ENCODE results near the gene FAM3D. TPM values are rescaled to one million over a fixed set of nuclear protein-coding genes. Genes with fewer than 3 reads are reported as not detected.
"Not testable (repeated sequence)": the region's sequence is repeated elsewhere in the genome, so short reads cannot be mapped to it uniquely, and the experiment has no call there.

Gene FAM3D, protein sequence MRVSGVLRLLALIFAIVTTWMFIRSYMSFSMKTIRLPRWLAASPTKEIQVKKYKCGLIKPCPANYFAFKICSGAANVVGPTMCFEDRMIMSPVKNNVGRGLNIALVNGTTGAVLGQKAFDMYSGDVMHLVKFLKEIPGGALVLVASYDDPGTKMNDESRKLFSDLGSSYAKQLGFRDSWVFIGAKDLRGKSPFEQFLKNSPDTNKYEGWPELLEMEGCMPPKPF
- not detected for total RNA-seq

DNA sequence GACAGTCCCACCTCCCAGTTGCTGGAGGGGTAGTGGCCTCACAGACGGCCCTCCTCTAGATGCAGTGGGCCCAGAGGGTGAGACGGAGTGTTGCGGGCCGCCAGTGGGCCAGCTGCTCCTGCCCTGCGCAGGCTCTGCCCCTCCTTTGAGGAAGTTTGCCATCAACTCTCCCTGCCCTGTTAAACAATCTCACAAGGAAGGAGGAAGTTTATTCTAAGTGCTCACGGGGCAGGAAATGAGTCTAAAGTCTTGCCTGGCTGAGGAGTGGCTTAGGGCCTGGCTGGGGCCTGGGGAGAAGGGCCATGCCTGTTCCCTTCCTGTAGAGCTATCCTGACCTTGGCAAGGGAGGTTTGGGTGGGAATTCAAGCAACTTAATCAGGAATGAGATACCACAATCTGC lies at the start of gene FAM3D:
TSS of gene FAM3D (minus strand) at position 92 of the 400 bp plus-strand sequence. CDS start 11,211 bp downstream, outside the sequence.
- no peaks in the 10 kb centered on the region for H3K9me3 ChIP-seq
- no peaks in the 10 kb centered on the region for H3K36me3 ChIP-seq
- H3K4me1 ChIP-seq, result no peaks in the 10 kb centered on the region
- TF ChIP-seq, protein P1, sequence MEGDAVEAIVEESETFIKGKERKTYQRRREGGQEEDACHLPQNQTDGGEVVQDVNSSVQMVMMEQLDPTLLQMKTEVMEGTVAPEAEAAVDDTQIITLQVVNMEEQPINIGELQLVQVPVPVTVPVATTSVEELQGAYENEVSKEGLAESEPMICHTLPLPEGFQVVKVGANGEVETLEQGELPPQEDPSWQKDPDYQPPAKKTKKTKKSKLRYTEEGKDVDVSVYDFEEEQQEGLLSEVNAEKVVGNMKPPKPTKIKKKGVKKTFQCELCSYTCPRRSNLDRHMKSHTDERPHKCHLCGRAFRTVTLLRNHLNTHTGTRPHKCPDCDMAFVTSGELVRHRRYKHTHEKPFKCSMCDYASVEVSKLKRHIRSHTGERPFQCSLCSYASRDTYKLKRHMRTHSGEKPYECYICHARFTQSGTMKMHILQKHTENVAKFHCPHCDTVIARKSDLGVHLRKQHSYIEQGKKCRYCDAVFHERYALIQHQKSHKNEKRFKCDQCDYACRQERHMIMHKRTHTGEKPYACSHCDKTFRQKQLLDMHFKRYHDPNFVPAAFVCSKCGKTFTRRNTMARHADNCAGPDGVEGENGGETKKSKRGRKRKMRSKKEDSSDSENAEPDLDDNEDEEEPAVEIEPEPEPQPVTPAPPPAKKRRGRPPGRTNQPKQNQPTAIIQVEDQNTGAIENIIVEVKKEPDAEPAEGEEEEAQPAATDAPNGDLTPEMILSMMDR (IDR thresholded peaks at IDR 0.05), result no peak
- no peaks in the 10 kb centered on the region for H3K27me3 ChIP-seq
- DNase-seq (ENCODE audit: low spot score), result no peak
- no peak within 1 kb of the TSS for H3K4me3 ChIP-seq
- H3K27ac ChIP-seq, result no peak within 1 kb of the TSS

DNA sequence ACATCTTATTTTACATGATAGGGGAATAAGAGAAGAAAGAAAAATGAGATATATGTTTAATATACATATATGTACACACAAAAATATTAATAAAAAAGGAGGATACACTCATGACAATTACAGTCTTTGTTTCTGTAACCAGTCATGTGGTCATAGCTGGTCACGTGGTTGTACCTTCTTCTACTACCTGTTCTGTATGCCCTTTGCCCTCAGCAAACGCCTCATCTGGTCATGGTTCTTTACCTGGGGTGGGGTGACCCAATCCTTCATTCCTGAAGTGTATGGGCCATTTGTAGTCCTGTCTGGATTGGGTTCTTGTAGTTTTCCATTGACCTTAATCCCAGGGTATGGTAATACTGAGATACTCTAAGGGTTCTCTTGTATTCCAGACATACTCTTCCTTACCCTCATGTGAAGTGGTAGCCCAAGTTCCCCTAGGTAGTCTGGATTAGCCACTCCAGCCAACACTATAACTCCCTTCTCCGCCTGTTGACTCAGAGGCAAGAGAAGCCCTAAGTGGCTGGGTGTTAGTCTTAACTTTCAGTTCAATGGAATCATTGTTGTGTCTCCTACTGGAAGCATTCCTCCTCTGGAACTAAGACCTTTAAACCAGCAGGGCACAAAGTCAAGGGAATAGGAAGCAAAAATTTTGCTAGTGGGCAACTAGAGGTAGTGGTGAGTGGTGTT lies 47.3 kb upstream of the FAM3D start:
- Histone ChIP-seq H3K4me3 (no peak overlapping the region), H3K27ac (no peak overlapping the region), H3K9me3 (no peaks in the 10 kb centered on the region), H3K4me1 (no peaks in the 10 kb centered on the region), H3K36me3 (no peaks in the 10 kb centered on the region), H3K27me3 (no peaks in the 10 kb centered on the region)
- no peak for DNase-seq (ENCODE audit: low spot score)
- TF ChIP-seq, protein P1 (IDR thresholded peaks at IDR 0.05), result no peak

DNA sequence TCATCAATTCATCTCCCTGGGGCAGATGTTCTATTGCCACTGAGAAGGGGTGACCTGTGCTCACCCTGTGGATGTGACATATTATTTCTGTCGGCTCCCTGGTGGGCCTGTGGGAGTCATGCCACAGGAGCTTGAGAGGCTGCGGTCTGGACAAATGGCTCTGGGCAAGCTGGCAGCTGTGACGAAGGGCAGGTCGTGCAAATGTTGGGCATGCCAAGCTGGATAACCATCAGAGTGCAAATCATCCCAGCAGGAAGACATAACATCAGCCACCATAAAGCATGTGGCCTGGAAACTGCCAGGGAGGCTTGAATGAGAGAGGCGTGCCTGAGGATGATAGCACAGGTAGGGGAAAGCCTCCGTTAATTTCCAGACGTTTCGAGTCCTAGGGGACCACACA lies 45.3 kb upstream of the FAM3D start:
- Histone ChIP-seq H3K4me3 (no peak overlapping the region), H3K9me3 (no peaks in the 10 kb centered on the region), H3K27me3 (no peaks in the 10 kb centered on the region), H3K4me1 (no peaks in the 10 kb centered on the region), H3K36me3 (no peaks in the 10 kb centered on the region), H3K27ac (no peak overlapping the region)
- TF ChIP-seq, protein P1 (IDR thresholded peaks at IDR 0.05), result no peak
- DNase-seq (ENCODE audit: low spot score), result no peak

DNA sequence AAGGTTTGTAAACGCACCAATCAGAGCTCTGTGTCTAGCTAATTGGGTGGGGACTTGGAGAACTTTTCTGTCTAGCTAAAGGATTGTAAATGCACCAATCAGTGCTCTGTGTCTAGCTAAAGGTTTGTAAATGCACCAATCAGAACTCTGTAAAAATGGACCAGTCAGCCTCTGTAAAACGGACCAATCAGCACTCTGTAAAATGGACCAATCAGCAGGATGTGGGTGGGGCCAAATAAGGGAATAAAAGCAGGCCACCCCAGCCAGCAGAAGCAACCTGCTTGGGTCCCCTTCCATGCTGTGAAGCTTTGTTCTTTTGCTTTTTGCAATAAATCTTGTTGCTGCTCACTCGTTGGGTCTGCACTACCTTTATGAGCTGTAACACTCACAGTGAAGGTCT lies 42.4 kb upstream of the FAM3D start:
- not testable (repeated sequence) for H3K4me3 ChIP-seq; H3K4me1 ChIP-seq; H3K36me3 ChIP-seq; DNase-seq (ENCODE audit: low spot score); H3K27me3 ChIP-seq; H3K9me3 ChIP-seq; H3K27ac ChIP-seq

DNA sequence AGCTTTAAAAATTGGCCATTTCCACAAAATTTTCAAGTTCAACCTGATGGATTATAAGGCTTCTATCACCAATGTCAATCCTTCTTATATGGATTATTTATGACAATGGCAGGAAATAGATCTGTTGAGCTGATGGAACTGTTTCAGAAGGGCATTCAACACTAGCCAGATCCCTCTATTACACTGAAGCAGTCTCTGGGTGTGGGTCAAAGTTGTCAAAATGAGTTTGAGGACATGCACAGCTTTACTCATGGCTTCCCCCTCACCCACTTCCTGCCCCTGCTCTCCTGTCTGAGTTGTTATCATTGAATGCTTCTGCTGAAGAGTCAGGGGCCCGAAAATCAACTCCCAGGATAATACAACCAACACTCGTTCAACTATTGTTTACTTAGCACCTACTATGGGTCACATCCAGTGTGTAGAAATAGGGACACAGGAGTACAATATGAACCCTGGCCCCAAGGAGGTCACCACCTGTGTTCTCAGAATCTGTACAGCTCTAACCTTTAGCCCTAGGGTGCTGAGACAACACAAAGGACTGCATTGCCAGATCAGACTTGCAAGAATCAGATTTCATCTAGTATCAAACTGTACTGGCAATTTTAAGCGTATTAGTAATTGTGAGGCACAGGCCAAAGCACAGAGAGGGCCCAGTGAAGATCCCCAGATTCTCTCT lies 41.7 kb upstream of the FAM3D start:
- Histone ChIP-seq H3K27ac (no peak overlapping the region), H3K9me3 (no peaks in the 10 kb centered on the region), H3K36me3 (no peaks in the 10 kb centered on the region), H3K4me1 (no peaks in the 10 kb centered on the region), H3K4me3 (no peak overlapping the region), H3K27me3 (no peaks in the 10 kb centered on the region)
- no peak for DNase-seq (ENCODE audit: low spot score)
- TF ChIP-seq, protein P1 (IDR thresholded peaks at IDR 0.05), result no peak

DNA sequence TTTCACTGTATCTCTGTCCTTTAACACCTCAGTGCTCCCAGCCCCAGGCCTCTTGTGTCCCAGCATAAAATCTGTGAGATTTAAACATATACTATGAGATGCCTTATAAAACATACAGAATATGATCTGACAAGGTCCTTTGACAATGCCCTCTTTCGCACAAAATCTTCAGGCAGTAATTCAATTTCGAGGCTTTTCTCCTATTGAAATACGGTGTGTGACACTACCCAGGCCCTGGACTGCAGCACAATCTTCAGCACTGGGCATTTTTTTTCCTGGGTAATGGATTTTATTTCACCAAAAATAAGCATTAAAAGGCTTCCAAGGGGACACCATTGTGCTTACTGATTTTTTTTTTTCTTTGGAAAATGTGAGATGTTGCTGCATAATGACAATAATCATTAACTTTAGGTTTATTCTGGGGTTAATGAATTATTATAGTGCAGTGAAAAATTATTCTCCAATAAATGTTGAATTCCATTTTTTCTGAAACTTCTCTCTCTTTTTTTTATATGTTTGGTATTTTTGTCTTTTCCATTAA lies 40.9 kb upstream of the FAM3D start:
- no peak overlapping the region for H3K27ac ChIP-seq
- no peak for DNase-seq (ENCODE audit: low spot score)
- no peaks in the 10 kb centered on the region for H3K27me3 ChIP-seq
- no peaks in the 10 kb centered on the region for H3K4me1 ChIP-seq
- TF ChIP-seq, protein P1 (IDR thresholded peaks at IDR 0.05), result no peak
- no peaks in the 10 kb centered on the region for H3K9me3 ChIP-seq
- no peaks in the 10 kb centered on the region for H3K36me3 ChIP-seq
- H3K4me3 ChIP-seq, result no peak overlapping the region
